Osteoblast (primary cell): ENCODE results near the gene FAM219A. TPM values are rescaled to one million over a fixed set of nuclear protein-coding genes. Genes with fewer than 3 reads are reported as not detected.

ENCODE experiments used
- DNase-seq: peaks from one replicate; pipeline ENCODE4 v3.0.0; 2011; ENCODE audit warnings: low spot score, mixed read lengths; ENCODE audit not compliant: insufficient read length; ENCODE audit errors: missing footprints
- H2AFZ ChIP-seq: 2 replicates; pipeline ENCODE4 v1.6.0; 2011; ENCODE audit warnings: mild to moderate bottlenecking, low read length
- H3K27ac ChIP-seq: 2 replicates; pipeline ENCODE4 v1.5.1; 2011; ENCODE audit warnings: mild to moderate bottlenecking, low read depth, low read length, moderate library complexity
- H3K27me3 ChIP-seq: 2 replicates; pipeline ENCODE4 v1.6.0; 2012; ENCODE audit warnings: mild to moderate bottlenecking, control low read depth, inconsistent platforms, low read length, moderate library complexity; ENCODE audit not compliant: insufficient read depth
- H3K36me3 ChIP-seq: 2 replicates; pipeline ENCODE4 v1.5.1; 2011; ENCODE audit warnings: mild to moderate bottlenecking, low read length, control low read depth, moderate library complexity; ENCODE audit not compliant: insufficient read depth
- H3K4me1 ChIP-seq: 2 replicates; pipeline ENCODE4 v1.5.1; 2011; ENCODE audit warnings: mild to moderate bottlenecking, low read length, control low read depth, moderate library complexity; ENCODE audit not compliant: insufficient read depth
- H3K4me2 ChIP-seq: 2 replicates; pipeline ENCODE4 v1.6.0; 2011; ENCODE audit warnings: mild to moderate bottlenecking, low read length; ENCODE audit not compliant: insufficient read depth
- H3K4me3 ChIP-seq: fragments of 200-600 bp; sonication (generic); 3 replicates; pipeline ENCODE4 v1.5.1; 2012; ENCODE audit warnings: mild to moderate bottlenecking, low read length, inconsistent platforms; ENCODE audit not compliant: insufficient read depth
- H3K79me2 ChIP-seq: 2 replicates; pipeline ENCODE4 v1.6.0; 2012; ENCODE audit warnings: mild to moderate bottlenecking, low read length, control low read depth, inconsistent platforms; ENCODE audit not compliant: insufficient read depth
- H3K9me3 ChIP-seq: 2 replicates; pipeline ENCODE4 v1.5.1; 2011; ENCODE audit warnings: low read depth, low read length, control low read depth
- H4K20me1 ChIP-seq: 2 replicates; pipeline ENCODE4 v1.6.0; 2012; ENCODE audit warnings: mild to moderate bottlenecking, low read length, control low read depth; ENCODE audit not compliant: insufficient read depth
- total RNA-seq: library from RNA; depleted of rRNA; stranded (reverse); fragments of >200 nt; gene quantifications from 2 replicates; pipeline ENCODE4 v1.2.3, GENCODE V29; 2012
- TF ChIP-seq, protein P1 (sequence below): IDR thresholded peaks from 2 replicates; pipeline ENCODE4 v1.5.1; 2011; ENCODE audit warnings: mild to moderate bottlenecking, low read depth, low read length, moderate library complexity; ENCODE audit errors: extremely low read depth

The FAM219A gene
- total RNA-seq, 1 donor: 9.4 TPM

DNA sequence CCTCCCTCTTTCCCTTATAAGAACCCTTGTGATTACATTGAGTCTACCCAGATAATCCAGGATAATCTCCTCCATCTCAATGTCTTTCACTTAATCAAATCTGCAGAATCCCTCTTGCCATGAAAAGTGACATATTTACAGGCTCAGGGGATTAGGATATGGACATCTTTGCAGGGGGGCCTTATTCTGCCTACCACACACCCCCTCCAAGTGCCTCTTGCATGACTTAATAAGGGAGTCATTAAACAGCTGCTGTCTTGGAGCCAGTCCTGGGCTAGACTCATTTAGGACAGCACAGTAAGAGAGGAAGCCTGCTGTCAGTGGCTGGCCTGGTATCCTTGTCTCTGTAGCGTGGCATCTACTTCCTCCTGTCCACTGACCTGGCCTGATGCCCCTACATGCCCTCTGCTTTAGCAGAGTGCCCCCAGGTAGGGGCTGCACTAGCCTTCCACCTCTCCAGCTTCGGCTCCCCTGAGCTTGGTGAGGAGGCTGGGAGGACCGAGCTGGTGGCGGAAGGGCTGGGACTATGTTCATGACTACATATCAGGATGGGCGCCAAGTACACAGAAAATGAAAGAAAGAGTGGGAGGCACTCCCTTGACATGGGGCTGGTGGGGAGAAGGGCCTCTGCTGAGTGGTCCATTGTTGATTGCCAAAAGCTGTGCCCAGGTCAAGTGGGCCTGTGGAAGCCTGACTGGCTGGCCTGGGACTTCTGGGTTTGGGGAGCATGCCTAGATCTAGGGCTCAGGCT is 47.2 kb upstream of the FAM219A start:
- peaks cover 6% of the 10 kb centered on the region for H3K4me1 ChIP-seq
- no peaks in the 10 kb centered on the region for H3K9me3 ChIP-seq
- H3K79me2 ChIP-seq: no peaks in the 10 kb centered on the region
- no peaks in the 10 kb centered on the region for H4K20me1 ChIP-seq
- no peak overlapping the region for H3K27ac ChIP-seq
- no peaks in the 10 kb centered on the region for H3K36me3 ChIP-seq
- TF ChIP-seq, protein P1, sequence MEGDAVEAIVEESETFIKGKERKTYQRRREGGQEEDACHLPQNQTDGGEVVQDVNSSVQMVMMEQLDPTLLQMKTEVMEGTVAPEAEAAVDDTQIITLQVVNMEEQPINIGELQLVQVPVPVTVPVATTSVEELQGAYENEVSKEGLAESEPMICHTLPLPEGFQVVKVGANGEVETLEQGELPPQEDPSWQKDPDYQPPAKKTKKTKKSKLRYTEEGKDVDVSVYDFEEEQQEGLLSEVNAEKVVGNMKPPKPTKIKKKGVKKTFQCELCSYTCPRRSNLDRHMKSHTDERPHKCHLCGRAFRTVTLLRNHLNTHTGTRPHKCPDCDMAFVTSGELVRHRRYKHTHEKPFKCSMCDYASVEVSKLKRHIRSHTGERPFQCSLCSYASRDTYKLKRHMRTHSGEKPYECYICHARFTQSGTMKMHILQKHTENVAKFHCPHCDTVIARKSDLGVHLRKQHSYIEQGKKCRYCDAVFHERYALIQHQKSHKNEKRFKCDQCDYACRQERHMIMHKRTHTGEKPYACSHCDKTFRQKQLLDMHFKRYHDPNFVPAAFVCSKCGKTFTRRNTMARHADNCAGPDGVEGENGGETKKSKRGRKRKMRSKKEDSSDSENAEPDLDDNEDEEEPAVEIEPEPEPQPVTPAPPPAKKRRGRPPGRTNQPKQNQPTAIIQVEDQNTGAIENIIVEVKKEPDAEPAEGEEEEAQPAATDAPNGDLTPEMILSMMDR: no peak
- H3K4me3 ChIP-seq: no peak overlapping the region
- H3K4me2 ChIP-seq: no peak overlapping the region
- DNase-seq: peak; percentile 58
- peaks cover 10% of the 10 kb centered on the region for H3K27me3 ChIP-seq
- H2AFZ ChIP-seq: no peak overlapping the region

DNA sequence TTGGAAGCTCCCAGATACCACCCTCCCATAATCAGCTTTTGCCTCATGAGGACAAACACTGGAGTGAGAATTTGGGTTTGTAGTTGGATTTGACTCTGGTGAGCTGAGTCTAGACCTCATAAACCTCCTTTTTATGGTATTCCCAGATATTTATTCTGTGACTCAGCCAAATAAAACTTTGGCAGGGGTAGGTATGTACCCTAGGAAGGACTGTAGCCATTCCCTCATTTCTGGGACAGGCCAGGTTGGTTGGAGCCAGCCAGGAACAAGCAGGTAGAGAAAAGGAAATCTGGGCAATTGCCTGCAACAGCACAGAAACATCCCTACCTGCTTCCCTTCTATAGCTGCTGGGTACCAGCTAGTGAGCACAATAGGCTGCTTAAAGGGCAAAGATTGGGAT is 45.0 kb upstream of the FAM219A start:
- Histone ChIP-seq H3K36me3 (no peaks in the 10 kb centered on the region), H3K4me1 (peaks cover 6% of the 10 kb centered on the region), H3K27me3 (peaks cover 14% of the 10 kb centered on the region), H3K9me3 (no peaks in the 10 kb centered on the region), H4K20me1 (no peaks in the 10 kb centered on the region), H3K27ac (no peak overlapping the region), H3K4me3 (no peak overlapping the region), H3K4me2 (no peak overlapping the region), H2AFZ (no peak overlapping the region), H3K79me2 (no peaks in the 10 kb centered on the region)
- DNase-seq: peak; percentile 38
- TF ChIP-seq, protein P1: no peak

DNA sequence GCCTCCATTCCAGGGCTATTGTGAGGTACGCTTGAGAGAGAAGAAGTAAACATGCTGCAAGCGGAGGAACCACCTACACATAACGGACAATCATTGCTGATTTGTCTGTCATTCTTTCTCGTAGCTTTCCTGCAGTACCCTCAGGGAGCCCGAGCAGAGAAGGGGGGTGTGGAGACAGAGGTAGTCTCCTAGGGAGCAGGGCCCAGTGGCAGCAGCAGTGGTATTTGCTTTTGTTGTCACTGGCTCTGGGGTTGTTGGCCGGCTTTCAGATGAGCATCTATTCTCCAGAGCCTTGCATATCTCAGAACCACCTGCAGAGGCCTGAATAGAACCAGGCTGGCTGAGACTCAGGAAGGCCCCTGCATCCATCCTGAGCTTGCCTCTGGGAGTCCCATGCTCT is 44.5 kb upstream of the FAM219A start:
- Histone ChIP-seq H3K4me3 (no peak overlapping the region), H3K79me2 (no peaks in the 10 kb centered on the region), H3K9me3 (no peaks in the 10 kb centered on the region), H3K27ac (no peak overlapping the region), H3K4me2 (no peak overlapping the region), H3K36me3 (no peaks in the 10 kb centered on the region), H2AFZ (no peak overlapping the region), H3K4me1 (peaks cover 6% of the 10 kb centered on the region), H4K20me1 (no peaks in the 10 kb centered on the region), H3K27me3 (peaks cover 15% of the 10 kb centered on the region)
- DNase-seq: peak; percentile 65
- TF ChIP-seq, protein P1: no peak

DNA sequence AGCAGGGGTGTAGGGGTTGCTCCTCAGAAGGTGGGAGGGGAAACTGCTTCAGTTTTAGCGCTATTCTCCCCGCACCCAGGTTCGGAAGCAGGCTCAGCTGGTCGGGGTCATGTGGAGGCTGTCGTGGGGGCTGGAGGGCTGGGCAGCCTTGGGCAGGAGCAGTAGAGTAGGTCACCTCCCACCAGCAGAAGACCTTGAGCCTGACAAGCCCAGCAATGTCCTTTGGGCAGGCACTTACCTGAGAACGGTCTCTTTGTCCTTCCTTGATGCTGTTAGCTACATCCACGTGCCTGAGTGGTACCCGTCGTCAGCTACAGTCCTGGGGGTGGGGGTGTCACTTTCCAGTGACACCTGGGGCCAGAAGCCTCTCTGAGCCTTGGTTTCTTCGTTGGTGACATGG is 44.1 kb upstream of the FAM219A start:
- DNase-seq: peak; percentile 38
- Histone ChIP-seq H4K20me1 (no peaks in the 10 kb centered on the region), H3K79me2 (no peaks in the 10 kb centered on the region), H3K27me3 (peaks cover 19% of the 10 kb centered on the region), H3K9me3 (no peaks in the 10 kb centered on the region), H3K36me3 (no peaks in the 10 kb centered on the region), H3K4me2 (no peak overlapping the region), H3K27ac (no peak overlapping the region), H3K4me1 (peaks cover 6% of the 10 kb centered on the region), H3K4me3 (no peak overlapping the region), H2AFZ (no peak overlapping the region)
- TF ChIP-seq, protein P1: no peak
